Stimulated activated CD8-positive, alpha-beta memory T cell treated with anti-CD3 and anti-CD28 coated beads, Interleukin-15, amount 100 ng/mL, for 24 hours (primary cell): ENCODE data around the gene CHRM1.

Experiments used
- DNase-seq: peaks from one replicate; pipeline ENCODE4 v3.0.0-alpha.2; 2020; ENCODE audit warnings: low read depth

Gene CHRM1

DNA sequence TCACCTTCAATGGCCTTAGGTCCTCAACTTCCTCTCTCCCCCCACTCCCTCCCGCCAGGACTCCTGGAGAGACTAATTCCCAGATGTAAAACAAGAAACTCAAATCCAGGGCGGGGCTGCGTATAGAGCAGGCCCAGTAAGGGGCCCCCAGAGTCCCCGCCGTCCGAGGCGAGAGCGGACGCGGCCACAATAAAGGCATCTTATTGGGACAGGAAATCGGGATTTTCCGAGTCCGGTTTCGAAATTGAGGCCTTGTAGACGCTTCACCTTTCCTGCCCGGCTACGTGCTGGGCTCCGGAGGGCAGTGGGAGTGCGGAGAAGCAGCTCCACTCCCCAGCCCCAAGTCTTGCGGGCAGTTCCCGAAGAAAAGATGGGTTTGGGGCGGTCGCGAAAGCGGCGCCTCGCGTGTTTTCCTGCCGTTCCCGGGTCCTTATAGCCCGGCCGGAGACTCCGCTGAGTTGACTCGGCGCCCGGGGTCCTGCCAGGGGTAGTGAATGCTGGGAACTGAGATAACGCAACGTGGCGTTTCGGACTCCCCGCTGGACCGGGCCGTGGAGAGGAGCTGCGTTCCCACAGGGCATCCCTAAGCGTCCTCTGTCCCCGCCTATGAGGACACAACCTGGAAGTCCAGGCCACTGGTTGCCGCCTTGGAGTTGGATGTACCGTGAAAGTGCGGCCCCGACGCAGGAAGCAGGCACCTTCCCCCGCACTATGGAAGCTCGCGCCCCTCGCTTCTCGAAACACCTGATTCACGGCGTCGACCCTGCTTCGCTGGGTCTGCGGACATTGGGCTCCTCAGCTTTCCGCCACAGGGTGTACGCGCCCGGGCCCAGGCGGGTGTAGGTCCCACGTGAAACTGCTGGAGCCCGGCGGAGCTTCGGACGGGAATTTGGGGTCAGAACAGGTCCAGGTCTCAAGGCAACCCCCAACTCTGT is 4.8 kb upstream of the CHRM1 start:
- DNase-seq, result no peak

DNA sequence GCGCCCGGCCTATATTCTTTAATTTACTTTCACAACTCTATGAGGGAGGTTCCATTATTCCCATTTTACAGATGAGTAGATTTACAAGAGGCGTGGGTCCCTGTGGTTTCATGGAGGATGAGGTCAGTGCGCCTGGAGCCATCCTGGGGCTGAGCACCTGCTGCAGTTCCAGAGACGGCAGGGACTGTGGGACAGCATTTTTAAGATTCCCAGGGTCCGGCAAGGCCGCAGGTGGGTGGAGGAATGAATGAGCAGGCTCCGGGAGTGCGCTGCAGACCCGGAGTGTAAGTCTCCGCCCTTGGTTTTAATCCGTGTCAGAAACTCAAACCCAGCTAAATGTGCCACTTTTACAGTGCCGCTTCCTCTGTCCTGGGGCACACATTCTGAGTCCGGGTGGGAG is 4.1 kb upstream of the CHRM1 start:
- DNase-seq, result no peak

DNA sequence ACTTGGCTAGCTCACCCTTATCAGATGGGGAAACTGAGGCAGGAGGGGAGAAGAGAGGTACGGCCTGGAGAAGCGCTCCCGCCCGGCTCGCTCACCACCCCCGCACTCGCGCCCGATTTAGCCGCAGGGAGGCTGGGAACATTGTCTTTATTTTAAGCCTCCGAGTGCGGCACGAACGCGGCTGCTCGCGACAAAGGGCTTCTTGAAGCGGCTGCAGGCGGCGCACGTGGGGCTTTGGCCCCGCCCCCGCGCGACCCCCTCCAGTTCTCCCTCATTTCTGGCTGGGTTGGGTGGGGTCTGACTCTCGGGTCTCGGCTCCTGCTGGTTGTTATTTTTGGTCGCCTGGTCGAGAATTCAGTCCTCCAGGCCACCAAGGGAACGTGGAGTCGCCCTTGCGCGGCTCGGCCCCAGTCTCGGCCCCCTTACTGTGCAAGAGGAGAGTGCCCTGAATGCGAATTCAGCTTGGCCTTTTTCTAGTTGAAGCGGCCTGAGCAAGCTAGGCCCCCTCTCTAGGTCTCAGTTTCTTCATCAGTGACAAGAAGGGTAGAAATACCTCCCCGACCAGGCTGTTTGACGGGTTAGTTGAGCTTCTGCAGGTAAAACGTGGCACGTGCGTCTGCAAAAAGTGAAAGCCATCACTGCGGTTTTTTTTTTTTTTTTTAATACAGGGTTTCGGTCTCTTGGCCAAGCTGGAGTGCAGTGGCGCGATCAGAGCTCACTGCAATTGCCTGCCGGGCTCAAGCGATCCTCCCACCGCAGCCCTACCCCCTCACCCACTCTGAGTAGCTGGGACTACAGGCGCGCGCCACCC is 2.6 kb upstream of the CHRM1 start:
- DNase-seq, result no peak

DNA sequence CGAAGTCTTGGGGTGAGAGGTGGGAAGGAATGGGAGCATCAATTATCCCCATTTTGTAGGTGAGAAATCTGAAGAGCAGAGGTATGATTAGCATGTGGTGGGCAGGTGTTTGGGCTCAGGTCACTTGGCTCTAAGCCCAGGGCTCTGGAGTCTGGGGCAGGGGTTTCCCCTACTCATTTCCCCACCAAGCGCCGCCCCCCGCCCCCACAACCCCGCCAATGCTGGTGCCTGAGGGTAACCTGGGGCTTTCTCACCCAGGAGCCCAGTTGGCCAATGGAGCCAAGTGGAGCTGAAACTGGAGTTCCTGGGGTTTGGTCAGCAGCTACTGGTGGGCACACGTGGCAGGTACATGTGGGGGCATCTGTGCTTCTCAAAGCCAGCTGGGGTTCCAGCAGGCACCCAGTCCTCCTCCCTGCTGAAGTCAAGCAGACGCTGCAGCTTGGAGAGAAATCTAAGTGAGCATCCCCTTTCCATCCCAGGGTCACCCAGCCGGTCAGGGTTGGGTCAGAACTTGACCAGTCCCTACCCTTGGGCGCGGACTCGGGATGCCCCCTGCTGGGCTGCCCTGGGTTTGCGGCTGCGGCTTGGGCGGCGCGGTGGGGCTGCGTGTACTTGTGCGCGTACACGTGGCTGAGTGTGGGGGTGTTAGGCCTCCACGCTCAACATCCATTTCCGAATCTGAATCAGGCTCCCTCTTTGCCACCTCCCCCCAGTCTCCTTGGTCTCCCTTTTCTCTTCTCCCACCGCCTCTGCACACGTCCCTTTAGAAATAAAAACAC is 1.7 kb upstream of the CHRM1 start:
- DNase-seq, result no peak

DNA sequence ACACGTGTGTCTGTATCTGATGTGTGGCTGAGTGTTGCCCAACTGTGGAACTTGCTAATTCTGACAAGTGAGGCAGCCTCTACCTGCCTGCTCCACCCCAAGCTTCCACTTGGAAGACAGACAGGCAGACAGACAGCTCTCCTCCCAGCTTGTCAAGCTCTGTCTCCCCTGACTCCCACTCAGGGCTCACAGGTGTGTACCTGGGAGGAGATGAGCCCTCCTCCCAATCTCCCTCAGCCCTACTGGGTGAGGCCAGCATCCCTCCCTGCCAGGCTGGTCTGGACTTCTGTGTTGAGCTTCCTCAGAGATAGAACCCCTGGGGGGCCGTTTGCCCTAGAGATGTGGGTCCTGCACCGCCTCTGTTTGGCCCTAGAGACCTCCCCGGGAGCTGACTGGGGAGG is 1.0 kb upstream of the CHRM1 start:
- no peak for DNase-seq

DNA sequence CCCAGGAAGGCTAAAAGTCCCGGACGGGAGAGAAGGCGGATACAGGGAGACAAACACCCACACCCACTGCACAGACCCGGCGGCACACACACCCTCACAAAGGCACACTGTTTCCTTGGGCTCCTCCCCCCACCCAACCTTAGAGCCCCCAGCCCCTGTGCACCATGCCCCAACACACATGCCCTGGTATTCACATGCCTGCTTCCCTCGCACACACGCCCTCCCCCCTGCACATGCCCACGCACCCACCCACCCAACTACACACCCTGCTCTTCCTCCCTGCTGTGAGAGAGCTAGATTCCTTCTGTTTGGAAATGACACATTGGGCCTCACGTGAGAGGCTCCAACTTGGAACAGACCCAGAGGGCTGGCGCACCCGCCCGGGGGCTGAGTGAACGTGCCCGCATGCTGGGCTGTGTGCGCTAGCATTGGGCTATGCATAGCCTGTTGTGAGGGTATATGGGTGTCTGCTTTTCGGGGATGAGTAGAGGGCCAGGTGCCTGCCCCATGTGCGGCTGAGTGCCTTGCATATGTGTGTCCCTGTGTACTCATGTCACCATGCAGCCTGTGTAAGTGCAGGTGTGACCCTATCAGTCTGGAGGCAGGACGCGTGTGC is 518 bp upstream of the CHRM1 start:
- no peak for DNase-seq

DNA sequence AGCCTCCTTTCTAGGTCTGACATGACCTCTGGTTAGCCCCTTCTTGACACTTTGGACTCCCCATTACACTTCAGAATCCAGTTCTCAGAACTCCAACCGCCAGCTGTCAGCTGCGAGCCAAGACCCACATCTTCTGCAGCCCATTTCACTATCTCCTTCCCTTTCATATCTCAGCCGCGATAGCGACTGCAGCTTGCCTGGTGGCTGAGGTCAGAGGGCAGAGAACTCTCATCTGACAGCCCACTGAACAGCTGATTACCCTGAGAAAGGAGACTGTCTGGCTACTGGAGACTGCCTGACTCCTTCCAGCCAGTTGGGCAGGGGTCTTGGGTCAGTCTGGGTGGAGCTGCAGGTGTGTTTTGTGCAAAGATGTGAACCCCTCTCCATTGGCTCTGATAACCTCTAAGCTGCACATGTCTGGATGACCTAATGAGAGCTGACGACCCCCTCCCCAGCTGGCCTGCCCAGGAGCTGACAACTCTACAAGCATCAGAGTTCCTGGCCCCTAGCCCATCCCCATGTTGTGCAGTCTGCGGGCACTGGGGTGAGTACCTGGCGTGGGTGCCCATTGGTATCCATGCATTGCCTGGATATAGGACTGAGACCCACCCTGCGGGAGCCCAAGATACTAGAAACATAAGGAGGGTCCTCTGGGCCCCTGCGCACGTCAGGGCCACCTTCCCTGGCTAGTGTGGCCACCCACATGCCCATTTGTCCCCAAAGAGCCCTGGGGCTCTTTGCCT is 1.1 kb downstream of the CHRM1 start:
- no peak for DNase-seq

DNA sequence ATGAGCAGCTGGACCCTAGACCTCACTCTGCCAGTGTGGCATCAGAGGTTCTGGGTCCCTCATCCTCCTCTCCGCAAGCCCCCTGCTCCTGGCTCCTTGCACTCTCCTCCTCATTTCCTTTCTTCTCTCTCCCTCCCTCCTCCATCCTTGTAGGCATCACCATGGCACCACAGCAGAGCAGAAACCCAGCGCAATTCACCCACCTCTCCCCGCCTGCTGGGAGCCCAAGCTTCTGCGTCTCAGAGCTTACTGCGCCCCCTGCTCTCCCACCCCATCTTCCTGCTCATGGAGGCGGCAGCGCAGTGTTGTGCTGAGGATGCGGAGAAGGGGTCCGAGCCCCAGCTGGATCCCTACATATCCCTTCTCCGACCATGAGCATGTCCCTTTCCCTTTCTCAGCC is 1.7 kb downstream of the CHRM1 start:
- DNase-seq, result no peak

DNA sequence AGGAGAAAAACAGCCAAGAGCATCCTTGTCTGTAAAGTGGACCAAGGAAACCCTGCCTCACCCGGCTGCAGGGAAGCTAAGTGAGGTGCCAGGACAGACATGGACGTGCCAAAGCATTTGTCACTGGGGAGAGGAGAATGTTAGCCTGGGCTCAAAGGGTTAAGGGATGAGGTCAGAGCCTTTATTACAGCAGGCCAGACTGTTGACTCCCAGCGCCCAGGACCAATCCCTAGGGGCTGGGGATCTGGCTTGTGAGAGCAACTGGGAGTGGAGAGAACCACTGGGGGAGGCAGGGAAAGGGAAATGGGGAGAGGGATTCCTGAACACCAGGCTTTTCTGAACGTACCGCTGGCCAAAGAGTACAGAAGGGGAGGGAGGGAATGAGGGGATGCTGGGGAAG is 2.6 kb downstream of the CHRM1 start:
- no peak for DNase-seq

DNA sequence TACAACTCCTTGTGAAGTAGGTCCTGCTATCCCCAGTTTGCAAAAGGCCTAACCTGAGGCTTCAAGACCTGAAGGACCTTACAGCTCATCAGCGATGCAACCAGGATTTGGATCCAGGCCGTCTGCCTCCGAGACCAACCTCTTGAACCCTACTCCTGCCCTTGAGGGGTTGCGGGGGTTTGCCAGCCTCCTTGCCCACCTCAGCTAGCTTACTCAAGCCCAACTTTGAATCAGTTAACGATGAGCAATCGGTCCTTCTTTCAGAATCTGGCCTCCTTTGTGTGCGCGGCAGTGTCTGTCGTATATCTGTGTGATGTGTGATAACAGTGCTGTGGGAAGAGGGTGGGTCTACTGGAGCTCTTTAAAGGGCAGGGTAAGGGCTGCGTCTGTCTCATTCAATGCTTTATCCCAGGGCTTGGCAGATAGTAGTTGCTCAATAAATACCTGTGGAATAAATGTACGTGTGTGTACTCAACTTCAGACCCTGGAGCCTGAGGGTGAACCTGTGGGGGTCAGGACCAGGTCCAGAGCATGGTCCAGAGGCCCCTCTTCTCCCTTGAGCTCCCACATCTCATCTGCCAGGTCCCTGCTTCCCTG is 3.2 kb downstream of the CHRM1 start:
- no peak for DNase-seq

DNA sequence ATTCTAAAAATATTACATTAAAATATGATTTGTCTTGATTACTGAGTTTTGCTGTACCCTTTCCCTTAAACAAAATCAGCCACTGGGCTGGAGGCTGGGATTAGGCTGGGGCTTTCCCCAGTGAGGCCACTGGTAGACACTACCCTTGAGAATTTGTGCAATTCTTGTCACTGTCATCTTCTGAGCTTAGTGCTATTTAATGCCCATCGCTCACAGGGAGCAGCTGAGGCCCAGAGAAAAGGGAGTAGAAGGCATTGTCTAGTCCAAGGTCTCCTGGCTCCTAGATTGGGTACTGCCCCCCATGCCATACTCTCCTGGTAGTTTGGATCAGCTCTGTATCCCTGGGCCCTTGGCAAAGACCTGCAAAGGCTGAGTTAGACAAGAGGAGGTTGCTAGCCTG is 6.7 kb downstream of the CHRM1 start:
- no peak for DNase-seq

DNA sequence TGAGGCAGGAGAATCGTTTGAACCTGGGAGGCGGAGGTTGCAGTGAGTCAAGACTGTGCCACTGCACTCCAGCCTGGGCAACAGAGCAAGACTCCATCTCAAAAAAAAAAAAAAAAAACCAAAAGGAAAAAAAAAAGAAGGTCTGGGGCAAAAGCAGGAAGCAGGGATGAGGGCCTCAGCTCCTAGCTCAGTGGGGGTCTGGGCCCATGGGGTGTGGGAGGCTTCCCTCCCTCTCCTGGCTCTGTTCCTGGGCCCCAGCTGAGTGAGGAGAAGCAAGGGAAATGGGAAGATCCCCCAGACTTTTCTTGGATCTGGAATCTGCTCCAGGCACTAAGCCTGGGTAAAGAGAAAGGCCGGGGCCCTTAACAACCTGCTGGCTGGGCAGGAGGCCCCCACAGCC is 8.9 kb downstream of the CHRM1 start:
- no peak for DNase-seq

DNA sequence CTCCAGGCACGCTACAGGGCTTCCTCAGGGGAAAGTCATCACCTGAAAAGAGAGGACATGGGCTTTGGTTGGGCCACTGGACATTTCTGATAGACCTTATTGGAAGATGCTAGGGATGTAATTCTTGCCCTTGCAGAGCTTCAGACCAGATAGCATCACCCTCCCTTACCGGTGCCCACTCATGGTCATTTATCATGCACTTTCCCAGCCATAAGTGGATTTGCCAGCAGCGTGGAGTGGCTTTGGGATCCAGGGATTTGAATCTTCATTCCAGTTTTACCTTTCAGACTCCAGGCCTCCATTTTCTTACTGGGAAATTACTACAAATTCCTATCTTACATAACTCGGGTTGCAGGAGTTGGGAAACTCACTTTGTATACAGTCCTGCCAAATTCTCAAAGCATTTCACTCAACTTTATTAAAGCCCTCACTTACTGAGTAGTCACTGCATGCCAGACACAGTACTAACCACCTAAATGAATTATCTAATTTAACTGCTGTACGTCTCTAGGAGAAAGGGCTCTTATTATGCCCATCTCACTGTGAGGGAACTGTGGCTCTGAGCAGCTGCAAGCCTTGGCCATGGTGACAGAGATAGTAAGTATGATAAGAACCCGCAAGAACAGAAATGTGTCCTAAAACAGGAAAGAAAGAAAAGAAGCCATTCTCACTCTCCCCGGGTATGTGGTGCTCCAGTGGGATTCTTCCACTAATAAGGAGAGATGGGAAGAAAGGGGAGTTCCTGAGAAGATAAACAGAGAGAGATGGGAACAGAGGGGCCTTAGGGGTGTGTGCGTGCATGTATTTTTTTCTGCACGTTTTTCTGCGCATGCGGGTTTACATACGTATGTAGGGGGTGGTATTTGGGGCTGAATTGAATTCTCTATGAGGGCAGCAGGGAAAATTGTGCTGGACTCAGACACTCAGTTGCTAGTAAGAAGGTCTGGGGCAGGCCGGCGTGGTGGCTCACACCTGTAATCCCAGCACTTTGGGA is 9.7 kb downstream of the CHRM1 start:
- DNase-seq, result no peak

DNA sequence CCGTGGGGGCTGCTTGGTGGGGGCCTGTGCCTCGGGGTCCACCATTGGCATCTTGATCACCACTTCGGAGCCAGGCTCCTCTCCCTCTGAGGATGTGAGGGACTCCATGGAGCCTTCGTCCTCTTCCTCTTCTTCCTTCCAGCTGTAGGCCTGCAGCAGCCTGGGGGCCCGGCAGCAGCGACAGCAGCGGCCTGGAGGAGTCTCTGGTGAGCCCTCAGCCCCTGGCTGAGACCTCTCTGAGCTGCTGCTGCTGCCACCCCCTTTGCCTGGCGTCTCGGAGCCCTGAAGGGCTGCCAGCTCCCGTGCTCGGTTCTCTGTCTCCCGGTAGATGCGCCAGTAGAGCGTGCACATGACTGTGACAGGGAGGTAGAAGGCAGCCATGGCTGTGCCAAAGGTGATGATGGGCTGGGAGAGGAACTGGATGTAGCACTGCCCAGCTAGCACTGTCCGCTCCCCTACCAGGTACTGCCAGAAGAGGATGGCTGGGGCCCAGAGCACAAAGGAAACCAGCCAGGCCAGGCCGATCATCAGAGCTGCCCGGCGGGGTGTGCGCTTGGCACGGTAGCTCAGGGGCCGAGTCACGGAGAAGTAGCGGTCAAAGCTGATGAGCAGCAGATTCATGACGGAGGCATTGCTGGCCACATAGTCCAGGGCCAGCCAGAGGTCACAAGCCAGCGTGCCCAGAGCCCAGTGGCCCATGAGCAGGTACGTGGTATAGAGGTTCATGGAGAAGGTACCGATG is 10.9 kb downstream of the CHRM1 start:
- DNase-seq, result no peak

DNA sequence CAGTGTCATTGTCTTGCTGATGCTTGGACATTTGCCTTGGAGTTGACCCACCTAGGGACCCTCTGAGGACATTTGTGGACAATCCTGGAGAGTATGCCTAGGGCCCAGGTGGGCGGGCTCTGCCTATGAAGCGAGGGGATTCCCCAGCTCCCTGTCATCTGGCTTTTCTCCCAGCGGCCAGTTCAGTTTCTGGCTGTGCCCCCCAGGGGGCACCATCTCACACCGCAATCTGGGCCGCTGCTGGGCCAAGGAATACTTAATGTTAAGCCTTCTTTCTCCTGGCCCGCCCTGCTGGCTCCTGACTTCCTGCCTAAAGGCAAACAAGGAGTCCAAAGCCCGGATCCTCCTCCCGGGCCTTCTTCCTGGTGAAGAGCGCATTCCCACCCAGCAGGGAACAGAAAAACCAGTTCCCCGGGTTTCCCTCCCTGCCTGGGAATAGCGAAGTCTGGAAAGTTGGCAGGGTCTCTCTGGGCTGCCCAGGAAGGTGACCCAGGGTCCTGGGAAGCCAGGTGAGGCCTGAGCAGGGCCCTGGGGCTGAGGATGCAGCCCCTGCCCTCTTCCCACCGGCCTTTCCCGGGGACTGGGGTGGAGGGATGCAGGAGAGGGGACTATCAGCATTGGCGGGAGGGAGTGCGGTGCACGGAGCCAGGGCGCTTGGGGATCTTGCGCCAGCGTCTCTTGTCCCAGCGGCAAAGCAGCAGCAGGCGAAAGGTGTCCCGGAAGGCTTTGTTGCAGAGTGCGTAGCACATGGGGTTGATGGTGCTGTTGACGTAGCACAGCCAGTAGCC is 11.9 kb downstream of the CHRM1 start:
- DNase-seq, result no peak

DNA sequence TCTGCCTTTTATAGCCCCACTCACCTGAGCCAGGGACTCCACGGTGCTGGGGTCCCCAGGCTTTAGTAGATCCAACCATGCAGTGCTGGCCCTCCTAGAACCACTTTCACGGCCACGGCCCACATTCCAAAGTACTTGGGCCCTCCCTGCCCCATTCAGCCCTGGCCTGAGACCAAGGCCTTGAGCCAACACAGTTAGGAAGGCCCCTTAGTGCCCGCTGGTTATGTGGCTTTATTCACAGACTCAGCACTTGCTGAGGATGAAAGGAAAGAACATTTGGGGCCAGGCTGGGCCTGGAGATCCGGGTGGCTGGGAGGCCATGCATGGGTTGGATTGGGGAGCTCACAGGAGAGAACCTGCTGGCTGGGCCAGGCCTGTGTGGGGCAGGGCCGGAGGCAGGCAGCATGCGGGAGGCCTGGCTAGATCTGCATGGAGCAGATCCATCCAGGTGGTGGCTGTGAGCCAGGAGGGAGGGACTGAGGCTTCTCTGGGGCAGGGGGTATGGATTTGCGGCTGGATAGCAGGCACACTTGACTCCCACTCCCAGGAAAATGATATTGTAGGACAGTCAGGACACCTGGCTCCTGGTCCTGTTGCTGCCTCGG is 12.6 kb downstream of the CHRM1 start:
- DNase-seq, result no peak

DNA sequence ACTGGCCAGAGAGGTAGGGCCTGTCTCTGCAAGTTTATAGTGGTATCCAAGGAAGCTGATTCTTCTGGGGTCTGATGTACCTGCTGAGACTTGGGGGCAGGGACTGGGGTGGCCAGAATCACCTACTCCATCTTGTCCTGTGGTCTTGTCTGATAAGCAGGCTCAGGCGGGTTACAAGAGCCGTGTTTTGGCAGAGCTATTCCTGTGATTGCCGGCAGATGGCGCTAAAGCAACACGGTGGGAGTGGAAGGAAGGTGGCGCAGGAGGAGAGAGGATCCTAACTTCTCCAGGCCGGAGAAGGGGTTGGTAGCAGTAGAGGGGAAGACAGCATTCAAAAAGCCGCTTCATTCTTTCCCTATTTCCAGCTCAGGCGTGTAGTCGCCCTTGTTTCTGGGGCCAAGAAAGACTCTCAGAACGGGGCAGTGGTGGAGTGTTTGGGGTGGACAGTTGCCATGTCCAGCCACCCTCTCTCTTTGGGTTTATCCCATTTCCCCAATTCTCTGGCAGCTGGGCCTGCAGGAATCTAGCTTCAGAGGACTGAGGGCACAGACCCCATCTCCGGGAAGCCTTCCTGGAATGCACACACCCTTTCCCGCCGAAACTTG is 15.1 kb downstream of the CHRM1 start:
- DNase-seq, result peak; percentile 62
